Adrenal gland (tissue), 5 donors: ENCODE data around the gene DYNC1I1.

Experiments
- CTCF ChIP-seq, 6 experiments: fragments of 450-650 bp in 4 of 6; fragments of 200-600 bp in 2 of 6; sonication (generic) in 1 of 6; IDR thresholded peaks; 1 replicate in 5 of 6; 2 replicates in 1 of 6; pipeline versions ENCODE4 v1.5.1 to v1.8.0; 2016 to 2021; ENCODE audit warnings: antibody characterized with exemption in 6 of 6, mild to moderate bottlenecking in 2 of 6, moderate library complexity in 1 of 6
- POLR2A ChIP-seq, 2 donors: fragments of 450-650 bp; IDR thresholded peaks; one replicate each; pipeline ENCODE4 v1.6.1; 2017; ENCODE audit warnings: antibody characterized with exemption in 2 of 2, mild to moderate bottlenecking in 2 of 2, moderate library complexity in 1 of 2
- donor health status: DM: no; HTN: no; CAD: no.

GRCh38 chr7:96034940-96035727, 262.8 kb downstream of the DYNC1I1 start:
- TF ChIP-seq CTCF (IDR thresholded peaks at IDR 0.05) (no peak), POLR2A (IDR thresholded peaks at IDR 0.05) (no peak)
